DOHH2 (cell line): ENCODE data around the gene YWHAQ.

Experiments
- CTCF ChIP-seq: fragments of 200-600 bp; sonication (generic); IDR thresholded peaks from one replicate; pipeline ENCODE4 v1.5.1; 2014; ENCODE audit warnings: antibody characterized with exemption, mild to moderate bottlenecking, low read depth, low read length; ENCODE audit not compliant: poor library complexity, severe bottlenecking
- EZH2phosphoT487 ChIP-seq: fragments of 200-600 bp; sonication (generic); IDR thresholded peaks from 2 replicates; pipeline ENCODE4 v1.6.1; 2017; ENCODE audit warnings: borderline replicate concordance, mild to moderate bottlenecking, antibody characterized with exemption, low read length, moderate library complexity, mixed read lengths

- TF ChIP-seq CTCF = no peak
- no peak for TF ChIP-seq EZH2phosphoT487
Measured at GRCh38 chr2:9678544-9678943, 47.7 kb upstream of the YWHAQ start.
